Vagina (tissue), 2 donors: Measurements from ENCODE around the gene NCBP3. TPM values are rescaled to one million over a fixed set of nuclear protein-coding genes. Genes with fewer than 3 reads are reported as not detected.

Source experiments
- DNase-seq, 2 donors: peaks; one replicate each; pipeline ENCODE4 v3.0.0-alpha.2; 2017; ENCODE audit errors: extremely low spot score in 2 of 2
- H3K27ac ChIP-seq: fragments of 200-600 bp; sonication (generic); one replicate; pipeline ENCODE4 v1.5.1; 2019
- H3K27me3 ChIP-seq: fragments of 200-600 bp; sonication (generic); one replicate; pipeline ENCODE4 v1.5.1; 2019
- H3K36me3 ChIP-seq, 2 donors: fragments of 200-600 bp; sonication (generic); one replicate each; pipeline ENCODE4 v1.5.1; 2017 to 2019
- H3K4me1 ChIP-seq: fragments of 200-600 bp; sonication (generic); one replicate; pipeline ENCODE4 v1.5.1; 2019
- H3K4me3 ChIP-seq, 2 donors: fragments of 200-600 bp; sonication (generic); 1 replicate in 1 of 2; 2 replicates in 1 of 2; pipeline ENCODE4 v1.5.1; 2016 to 2019
- H3K9me3 ChIP-seq: fragments of 200-600 bp; sonication (generic); one replicate; pipeline ENCODE4 v1.5.1; 2019
- CTCF ChIP-seq, 3 experiments: fragments of 450-650 bp in 2 of 3; fragments of 200-600 bp in 1 of 3; sonication (generic) in 1 of 3; IDR thresholded peaks; one replicate each; pipeline ENCODE4 v1.5.1; 2017 to 2019; ENCODE audit warnings: antibody characterized with exemption in 3 of 3, mild to moderate bottlenecking in 2 of 3, moderate library complexity in 2 of 3
- POLR2A ChIP-seq, 2 donors: fragments of 450-650 bp; IDR thresholded peaks; one replicate each; pipeline ENCODE4 v1.6.1; 2017; ENCODE audit warnings: antibody characterized with exemption in 2 of 2, mild to moderate bottlenecking in 2 of 2, moderate library complexity in 2 of 2
- POLR2AphosphoS5 ChIP-seq, 2 donors: sonication (generic); formaldehyde crosslinking; IDR thresholded peaks; one replicate each; pipeline ENCODE4 v1.9.0; 2017; ENCODE audit warnings: antibody characterized with exemption in 2 of 2, mild to moderate bottlenecking in 2 of 2, low read depth in 1 of 2; ENCODE audit not compliant: insufficient read depth in 1 of 2
- intact Hi-C: fragments of 100-400 bp; cut with DNase I; formaldehyde crosslinking; loops from one replicate; pipeline ENCODE4 v1.15.1; 2023
- total RNA-seq: library from RNA; depleted of rRNA; stranded (reverse); fragments of >200 nt; gene quantifications from one replicate; pipeline ENCODE4 v1.2.3, GENCODE V29; 2016

Gene NCBP3
- total RNA-seq, 1 donor from 2014 or later = 20.6 TPM

GRCh38 chr17:3777366-3778120 lies 68.5 kb downstream of the NCBP3 start:
- Histone ChIP-seq H3K9me3 (no peaks in the 10 kb centered on the region), H3K27me3 (no peaks in the 10 kb centered on the region), H3K27ac (no peak overlapping the region), H3K4me1 (no peaks in the 10 kb centered on the region), H3K36me3 (no peaks in the 10 kb centered on the region), H3K4me3 (no peak overlapping the region)
- TF ChIP-seq CTCF (IDR thresholded peaks at IDR 0.05) (no peak), POLR2AphosphoS5 (IDR thresholded peaks at IDR 0.05; ENCODE audit: insufficient read depth in 1 of 2, low read depth in 1 of 2) (no peak), POLR2A (IDR thresholded peaks at IDR 0.05) (no peak)
- no peak for DNase-seq
- intact Hi-C loops = no loop called here

GRCh38 chr17:3773966-3774365 lies 72.1 kb downstream of the NCBP3 start:
- Histone ChIP-seq H3K4me3 (no peak overlapping the region), H3K4me1 (no peaks in the 10 kb centered on the region), H3K27me3 (no peaks in the 10 kb centered on the region), H3K9me3 (no peaks in the 10 kb centered on the region), H3K27ac (no peak overlapping the region), H3K36me3 (no peaks in the 10 kb centered on the region)
- TF ChIP-seq POLR2AphosphoS5 (IDR thresholded peaks at IDR 0.05; ENCODE audit: insufficient read depth in 1 of 2, low read depth in 1 of 2) = no peak
- intact Hi-C loops = no loop called here
- no peak for DNase-seq

GRCh38 chr17:3773511-3773910 lies 72.5 kb downstream of the NCBP3 start:
- intact Hi-C loops = no loop called here
- no peak for TF ChIP-seq POLR2AphosphoS5 (IDR thresholded peaks at IDR 0.05; ENCODE audit: insufficient read depth in 1 of 2, low read depth in 1 of 2)
- TF ChIP-seq POLR2A (IDR thresholded peaks at IDR 0.05) = no peak
- no peak for TF ChIP-seq CTCF (IDR thresholded peaks at IDR 0.05)
- H3K36me3 ChIP-seq = no peaks in the 10 kb centered on the region
- no peak overlapping the region for H3K27ac ChIP-seq
- no peaks in the 10 kb centered on the region for H3K9me3 ChIP-seq
- no peaks in the 10 kb centered on the region for H3K27me3 ChIP-seq
- no peak overlapping the region for H3K4me3 ChIP-seq
- no peaks in the 10 kb centered on the region for H3K4me1 ChIP-seq
- DNase-seq = no peak

- H3K36me3 ChIP-seq = no peaks in the 10 kb centered on the region
- no peak overlapping the region for H3K27ac ChIP-seq
- TF ChIP-seq POLR2AphosphoS5 (IDR thresholded peaks at IDR 0.05; ENCODE audit: insufficient read depth in 1 of 2, low read depth in 1 of 2) (no peak), CTCF (IDR thresholded peaks at IDR 0.05) (no peak), POLR2A (IDR thresholded peaks at IDR 0.05) (no peak)
- intact Hi-C loops = no loop called here
- no peaks in the 10 kb centered on the region for H3K9me3 ChIP-seq
- H3K4me1 ChIP-seq = no peaks in the 10 kb centered on the region
- no peak for DNase-seq
- no peak overlapping the region for H3K4me3 ChIP-seq
- H3K27me3 ChIP-seq = no peaks in the 10 kb centered on the region
Measured at GRCh38 chr17:3772764-3773163, 73.3 kb downstream of the NCBP3 start.

- Histone ChIP-seq H3K4me1 (no peaks in the 10 kb centered on the region), H3K9me3 (no peaks in the 10 kb centered on the region), H3K4me3 (no peak overlapping the region), H3K27me3 (no peaks in the 10 kb centered on the region), H3K36me3 (no peaks in the 10 kb centered on the region), H3K27ac (no peak overlapping the region)
- intact Hi-C loops = no loop called here
- TF ChIP-seq CTCF (IDR thresholded peaks at IDR 0.05) = no peak
- no peak for TF ChIP-seq POLR2A (IDR thresholded peaks at IDR 0.05)
- TF ChIP-seq POLR2AphosphoS5 (IDR thresholded peaks at IDR 0.05; ENCODE audit: insufficient read depth in 1 of 2, low read depth in 1 of 2) = no peak
- no peak for DNase-seq
Measured at GRCh38 chr17:3771140-3771539, 74.9 kb downstream of the NCBP3 start.
